Omental fat pad (tissue), 4 donors: Measurements from ENCODE around the gene RAP2C. TPM values are rescaled to one million over a fixed set of nuclear protein-coding genes. Genes with fewer than 3 reads are reported as not detected.

Experiments
- ATAC-seq: fragments of 150-250 bp; one replicate; pipeline ENCODE4 v1.9.1; 2016; ENCODE audit warnings: mild to moderate bottlenecking, moderate library complexity; ENCODE audit not compliant: low FRiP score
- DNase-seq: peaks from one replicate; pipeline ENCODE4 v3.0.0-alpha.2; 2019; ENCODE audit warnings: low spot score
- CTCF ChIP-seq, 3 donors: fragments of 450-650 bp; IDR thresholded peaks; one replicate each; pipeline ENCODE4 v1.5.1; 2016 to 2017; ENCODE audit warnings: antibody characterized with exemption in 3 of 3, mild to moderate bottlenecking in 3 of 3, moderate library complexity in 2 of 3
- total RNA-seq, 4 donors: library from RNA; depleted of rRNA; stranded (reverse); fragments of >200 nt; gene quantifications; one replicate each; pipeline ENCODE4 v1.1.0, GENCODE V29; 2016

RAP2C gene
- total RNA-seq, 4 donors from 2014 or later = 18.0 to 24.3 (median 20.4) TPM

- no peak for DNase-seq
- no peak for ATAC-seq
- TF ChIP-seq CTCF (IDR thresholded peaks at IDR 0.05) = no peak
Observed at GRCh38 chrX:132204629-132205028, 14.6 kb downstream of the RAP2C start.

GRCh38 chrX:132200976-132201375 is 18.3 kb downstream of the RAP2C start:
- no peak for TF ChIP-seq CTCF (IDR thresholded peaks at IDR 0.05)
- no peak for ATAC-seq
- DNase-seq = no peak

- no peak for TF ChIP-seq CTCF (IDR thresholded peaks at IDR 0.05)
- no peak for ATAC-seq
- DNase-seq = no peak
Observed at GRCh38 chrX:132199941-132200340, 19.3 kb downstream of the RAP2C start.

- ATAC-seq (no peak), DNase-seq (no peak)
- TF ChIP-seq CTCF (IDR thresholded peaks at IDR 0.05) = no peak
Observed at GRCh38 chrX:132193872-132194574, 25.2 kb downstream of the RAP2C start.

- ATAC-seq (no peak), DNase-seq (no peak)
- TF ChIP-seq CTCF (IDR thresholded peaks at IDR 0.05) = no peak
Observed at GRCh38 chrX:132191938-132192337, 27.3 kb downstream of the RAP2C start.

GRCh38 chrX:132188175-132188574 is 31.1 kb downstream of the RAP2C start:
- no peak for DNase-seq
- TF ChIP-seq CTCF (IDR thresholded peaks at IDR 0.05) = no peak
- ATAC-seq = no peak

- no peak for DNase-seq
- no peak for ATAC-seq
- no peak for TF ChIP-seq CTCF (IDR thresholded peaks at IDR 0.05)
Observed at GRCh38 chrX:132187451-132187850, 31.8 kb downstream of the RAP2C start.
